Fibroblast of lung (primary cell): ENCODE measurements around the gene SLCO1A2. TPM values are rescaled to one million over a fixed set of nuclear protein-coding genes. Genes with fewer than 3 reads are reported as not detected.

ENCODE experiments used
- DNase-seq, 2 donors: peaks; one replicate each; pipeline versions ENCODE4 v3.0.0 to v3.0.0-alpha.2; 2010; ENCODE audit warnings: low read depth in 2 of 2
- H2AFZ ChIP-seq: 2 replicates; pipeline ENCODE4 v1.5.1; 2012; ENCODE audit warnings: low read length, control low read depth, inconsistent platforms
- H3K27ac ChIP-seq: 2 replicates; pipeline ENCODE4 v1.5.1; 2011; ENCODE audit warnings: low read length, control low read depth; ENCODE audit not compliant: insufficient read depth
- H3K27me3 ChIP-seq: 2 replicates; pipeline ENCODE4 v1.5.1; 2011; ENCODE audit warnings: mild to moderate bottlenecking, low read length; ENCODE audit not compliant: control insufficient read depth, insufficient read depth
- H3K36me3 ChIP-seq: 2 replicates; pipeline ENCODE4 v1.5.1; 2011; ENCODE audit warnings: low read length; ENCODE audit not compliant: control insufficient read depth, insufficient read depth
- H3K4me1 ChIP-seq: 2 replicates; pipeline ENCODE4 v1.5.1; 2011; ENCODE audit warnings: low read length; ENCODE audit not compliant: control insufficient read depth, insufficient read depth; ENCODE audit errors: extremely low read depth
- H3K4me2 ChIP-seq: 2 replicates; pipeline ENCODE4 v1.5.1; 2011; ENCODE audit warnings: low read length, control low read depth; ENCODE audit not compliant: insufficient read depth; ENCODE audit errors: extremely low read depth
- H3K4me3 ChIP-seq, 4 experiments: fragments of 200-600 bp in 1 of 4; sonication (generic) in 1 of 4; replicated peaks in 1 of 4; 2 replicates each; pipeline ENCODE4 v1.5.1; 2011 to 2016; ENCODE audit warnings: low read length in 4 of 4, low read depth in 3 of 4, mild to moderate bottlenecking in 3 of 4, control low read depth in 2 of 4, inconsistent platforms in 1 of 4, mixed read lengths in 1 of 4; ENCODE audit not compliant: insufficient read depth in 1 of 4; ENCODE audit errors: control extremely low read depth in 1 of 4
- H3K79me2 ChIP-seq: 2 replicates; pipeline ENCODE4 v1.5.1; 2012; ENCODE audit warnings: mild to moderate bottlenecking, low read length, inconsistent platforms; ENCODE audit not compliant: control insufficient read depth, insufficient read depth
- H3K9ac ChIP-seq: 2 replicates; pipeline ENCODE4 v1.5.1; 2011; ENCODE audit warnings: mild to moderate bottlenecking, low read length, control low read depth; ENCODE audit not compliant: insufficient read depth
- H3K9me3 ChIP-seq: 2 replicates; pipeline ENCODE4 v1.5.1; 2012; ENCODE audit warnings: low read depth, low read length; ENCODE audit not compliant: control insufficient read depth, insufficient read depth
- H4K20me1 ChIP-seq: 2 replicates; pipeline ENCODE4 v1.5.1; 2011; ENCODE audit warnings: low read length; ENCODE audit not compliant: control insufficient read depth, insufficient read depth; ENCODE audit errors: extremely low read depth
- EZH2 ChIP-seq: IDR thresholded peaks from 2 replicates; pipeline ENCODE4 v1.5.1; 2012; ENCODE audit warnings: low read length, control low read depth, mild to moderate bottlenecking; ENCODE audit errors: missing control alignments
- polyA plus RNA-seq, 2 donors: library from polyadenylated mRNA; depleted of rRNA in 1 of 2; stranded (reverse) in 1 of 2; unstranded in 1 of 2; fragments of >200 nt; gene quantifications; 2 replicates each; pipeline ENCODE4 v1.2.1, GENCODE V29; 2011 to 2012; ENCODE audit warnings: missing spikeins in 1 of 2
- total RNA-seq: library from RNA; depleted of rRNA; stranded (reverse); fragments of >200 nt; gene quantifications from 2 replicates; pipeline ENCODE4 v1.2.1, GENCODE V29; 2014
- TF ChIP-seq, protein P1 (sequence below), 2 donors: IDR thresholded peaks in 1 of 2; conservative IDR thresholded peaks in 1 of 2; 1 replicate in 1 of 2; 2 replicates in 1 of 2; pipeline ENCODE4 v1.5.1; 2011 to 2012; ENCODE audit warnings: low read length in 2 of 2, control low read depth in 1 of 2, inconsistent platforms in 1 of 2, low read depth in 1 of 2, mild to moderate bottlenecking in 1 of 2

The SLCO1A2 gene
- total and polyA plus RNA-seq, 2 donors (not counting 1 experiment from before 2014, with no cell fraction given), result not detected

DNA sequence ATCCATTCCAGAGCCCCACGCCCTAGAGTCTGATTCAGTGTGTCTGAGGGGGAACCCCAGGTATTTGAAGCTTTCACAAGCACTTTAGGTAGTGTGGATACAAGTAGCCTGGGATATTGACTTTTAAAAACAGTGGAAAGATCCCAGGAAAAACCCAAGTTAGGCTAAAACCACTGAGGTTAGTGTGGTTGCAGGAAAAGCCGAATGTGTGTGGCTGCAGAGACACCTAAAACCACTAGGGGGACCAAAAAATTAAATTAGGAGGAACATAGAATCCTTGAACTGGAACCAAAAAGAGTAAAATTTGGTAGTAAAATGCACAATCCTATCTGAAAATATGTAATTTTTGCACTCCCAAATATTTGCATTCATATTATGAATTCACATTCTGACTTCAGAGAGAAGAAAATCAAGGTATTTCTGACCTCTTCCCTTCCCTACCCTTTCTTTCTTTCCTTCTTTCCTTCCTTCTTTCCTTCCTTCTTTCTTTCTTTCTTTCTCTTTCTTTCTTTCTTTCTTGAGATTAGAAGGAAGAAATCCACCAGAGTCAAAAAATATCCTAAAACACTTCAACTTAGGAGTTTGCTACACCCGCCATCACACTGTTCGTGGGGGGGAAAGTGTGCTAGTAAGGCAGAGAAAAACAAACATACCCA is 37.8 kb downstream of the SLCO1A2 start:
- no peak overlapping the region for H3K9ac ChIP-seq
- peak; percentile 8 to 28 for DNase-seq

DNA sequence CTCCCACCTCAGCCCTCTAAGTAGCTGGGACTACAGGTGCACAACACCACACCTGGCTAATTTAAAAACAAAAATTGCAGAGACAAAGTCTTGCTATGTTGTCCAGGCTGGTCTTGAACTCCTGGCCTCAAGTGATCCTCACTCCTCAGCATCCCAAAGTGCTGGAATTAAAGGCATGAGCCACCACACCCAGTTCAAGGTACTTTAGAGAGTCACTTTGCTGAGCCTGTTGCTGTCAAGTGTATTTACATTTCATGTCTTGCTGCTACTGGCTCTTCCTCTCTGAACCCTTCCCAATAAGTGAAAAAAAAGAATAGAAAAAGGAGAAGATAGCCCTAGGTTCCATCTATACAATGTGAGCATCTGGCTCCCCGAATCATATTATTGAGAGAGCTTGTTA is 38.4 kb downstream of the SLCO1A2 start:
- H3K27ac ChIP-seq, result no peak overlapping the region
- H3K9ac ChIP-seq, result no peak overlapping the region
- H3K27me3 ChIP-seq, result no peaks in the 10 kb centered on the region
- TF ChIP-seq, protein P1, sequence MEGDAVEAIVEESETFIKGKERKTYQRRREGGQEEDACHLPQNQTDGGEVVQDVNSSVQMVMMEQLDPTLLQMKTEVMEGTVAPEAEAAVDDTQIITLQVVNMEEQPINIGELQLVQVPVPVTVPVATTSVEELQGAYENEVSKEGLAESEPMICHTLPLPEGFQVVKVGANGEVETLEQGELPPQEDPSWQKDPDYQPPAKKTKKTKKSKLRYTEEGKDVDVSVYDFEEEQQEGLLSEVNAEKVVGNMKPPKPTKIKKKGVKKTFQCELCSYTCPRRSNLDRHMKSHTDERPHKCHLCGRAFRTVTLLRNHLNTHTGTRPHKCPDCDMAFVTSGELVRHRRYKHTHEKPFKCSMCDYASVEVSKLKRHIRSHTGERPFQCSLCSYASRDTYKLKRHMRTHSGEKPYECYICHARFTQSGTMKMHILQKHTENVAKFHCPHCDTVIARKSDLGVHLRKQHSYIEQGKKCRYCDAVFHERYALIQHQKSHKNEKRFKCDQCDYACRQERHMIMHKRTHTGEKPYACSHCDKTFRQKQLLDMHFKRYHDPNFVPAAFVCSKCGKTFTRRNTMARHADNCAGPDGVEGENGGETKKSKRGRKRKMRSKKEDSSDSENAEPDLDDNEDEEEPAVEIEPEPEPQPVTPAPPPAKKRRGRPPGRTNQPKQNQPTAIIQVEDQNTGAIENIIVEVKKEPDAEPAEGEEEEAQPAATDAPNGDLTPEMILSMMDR (conservative IDR thresholded peaks at IDR 0.05 in 1 of 2, IDR thresholded peaks at IDR 0.05 in 1 of 2; ENCODE audit: low read depth in 1 of 2, low read length in 2 of 2), result no peak
- no peak for TF ChIP-seq EZH2
- DNase-seq, result no peak
- H3K79me2 ChIP-seq, result no peaks in the 10 kb centered on the region
- H4K20me1 ChIP-seq, result no peaks in the 10 kb centered on the region
- H3K4me2 ChIP-seq, result no peak overlapping the region
- H3K36me3 ChIP-seq, result no peaks in the 10 kb centered on the region
- H3K4me3 ChIP-seq, result no peak overlapping the region
- H3K4me1 ChIP-seq, result no peaks in the 10 kb centered on the region
- H3K9me3 ChIP-seq, result no peaks in the 10 kb centered on the region
- H2AFZ ChIP-seq, result no peak overlapping the region

More for the DNA sequence above, 37.8 kb downstream of the SLCO1A2 start:
- H3K36me3 ChIP-seq, result no peaks in the 10 kb centered on the region
- no peaks in the 10 kb centered on the region for H4K20me1 ChIP-seq
- no peak overlapping the region for H2AFZ ChIP-seq
- no peaks in the 10 kb centered on the region for H3K9me3 ChIP-seq
- H3K27me3 ChIP-seq, result no peaks in the 10 kb centered on the region
- H3K4me1 ChIP-seq, result no peaks in the 10 kb centered on the region
- H3K27ac ChIP-seq, result no peak overlapping the region
- H3K79me2 ChIP-seq, result no peaks in the 10 kb centered on the region
- no peak overlapping the region for H3K4me2 ChIP-seq
- H3K4me3 ChIP-seq, result no peak overlapping the region
- no peak for TF ChIP-seq EZH2
- TF ChIP-seq, protein P1 (conservative IDR thresholded peaks at IDR 0.05 in 1 of 2, IDR thresholded peaks at IDR 0.05 in 1 of 2; ENCODE audit: low read depth in 1 of 2, low read length in 2 of 2), result peak; percentile 71 to 76

DNA sequence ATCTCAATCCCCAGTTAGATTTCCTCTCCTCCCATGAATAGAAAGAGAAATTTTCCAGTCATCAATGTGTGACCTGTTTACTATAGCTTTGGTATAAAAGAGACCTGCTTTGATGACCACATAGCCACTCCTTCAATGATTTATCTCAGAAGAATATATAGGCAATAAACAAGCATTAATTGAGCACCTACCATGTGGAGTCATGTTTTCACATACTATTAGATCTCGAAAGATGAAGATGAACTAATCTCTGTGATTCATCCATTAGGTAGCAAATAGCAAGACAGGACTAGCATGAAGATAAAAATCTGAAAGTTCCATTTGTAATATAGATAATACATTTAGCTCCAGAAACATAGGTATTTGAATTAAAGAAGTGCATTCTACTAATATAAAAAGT is 40.5 kb downstream of the SLCO1A2 start:
- TF ChIP-seq, protein P1 (conservative IDR thresholded peaks at IDR 0.05 in 1 of 2, IDR thresholded peaks at IDR 0.05 in 1 of 2; ENCODE audit: low read depth in 1 of 2, low read length in 2 of 2), result no peak
- TF ChIP-seq EZH2, result no peak
- no peaks in the 10 kb centered on the region for H4K20me1 ChIP-seq
- DNase-seq, result no peak
- no peak overlapping the region for H3K27ac ChIP-seq
- H3K9ac ChIP-seq, result no peak overlapping the region
- no peak overlapping the region for H3K4me3 ChIP-seq
- no peaks in the 10 kb centered on the region for H3K27me3 ChIP-seq
- H2AFZ ChIP-seq, result no peak overlapping the region
- no peak overlapping the region for H3K4me2 ChIP-seq
- no peaks in the 10 kb centered on the region for H3K36me3 ChIP-seq
- no peaks in the 10 kb centered on the region for H3K4me1 ChIP-seq
- no peaks in the 10 kb centered on the region for H3K9me3 ChIP-seq
- H3K79me2 ChIP-seq, result no peaks in the 10 kb centered on the region
